Ovary (tissue), 9 donors: ENCODE results near the gene MED14. TPM values are rescaled to one million over a fixed set of nuclear protein-coding genes. Genes with fewer than 3 reads are reported as not detected.

Experiments
- DNase-seq, 5 donors: peaks; one replicate each; pipeline ENCODE4 v3.0.0-alpha.2; 2019 to 2020
- H3K27ac ChIP-seq, 2 donors: fragments of 200-600 bp; one replicate each; pipeline versions ENCODE4 v1.5.1 to v1.8.0; 2019 to 2022
- H3K27me3 ChIP-seq: fragments of 200-600 bp; one replicate; pipeline ENCODE4 v1.8.0; 2022
- H3K36me3 ChIP-seq: fragments of 200-600 bp; sonication (generic); one replicate; pipeline ENCODE4 v1.5.1; 2019
- H3K4me1 ChIP-seq: one replicate; pipeline ENCODE4 v1.8.1; 2013; ENCODE audit warnings: mild to moderate bottlenecking, moderate library complexity; ENCODE audit not compliant: insufficient read depth
- H3K4me3 ChIP-seq: fragments of 200-600 bp; sonication (generic); one replicate; pipeline ENCODE4 v1.5.1; 2017
- H3K9me3 ChIP-seq, 2 donors: fragments of 200-600 bp in 1 of 2; sonication (generic) in 1 of 2; one replicate each; pipeline versions ENCODE4 v1.5.1 to v1.8.1; 2013 to 2019; ENCODE audit warnings: mild to moderate bottlenecking in 1 of 2, moderate library complexity in 1 of 2
- CTCF ChIP-seq, 3 donors: fragments of 450-650 bp in 2 of 3; fragments of 200-600 bp in 1 of 3; IDR thresholded peaks; one replicate each; pipeline versions ENCODE4 v1.5.1 to v1.8.0; 2016 to 2022; ENCODE audit warnings: antibody characterized with exemption in 3 of 3, mild to moderate bottlenecking in 1 of 3
- EP300 ChIP-seq: sonication (generic); formaldehyde crosslinking; IDR thresholded peaks from one replicate; pipeline ENCODE4 v1.6.1; 2017; ENCODE audit warnings: antibody characterized with exemption
- POLR2A ChIP-seq: fragments of 450-650 bp; IDR thresholded peaks from one replicate; pipeline ENCODE4 v1.6.1; 2017; ENCODE audit warnings: antibody characterized with exemption, mild to moderate bottlenecking, moderate library complexity
- WGBS, 3 donors: extraction: QIAGEN DNeasy Blood & Tissue Kit in 1 of 3; methylation state at CpG; one replicate each; pipeline versions ENCODE4 v1.1.5 to v1.1.7; 2013 to 2017; 5-methylcytosine and 5-hydroxymethylcytosine counted together
- intact Hi-C, 4 donors: fragments of 100-400 bp; cut with DNase I; formaldehyde crosslinking; loops; one replicate each; pipeline versions ENCODE4 v1.11.0 to v1.15.1; 2022 to 2023
- polyA plus RNA-seq, 2 donors: library from polyadenylated mRNA; stranded (reverse); fragments of 200-250 nt in 1 of 2; fragments of 350-450 nt in 1 of 2; fragmentation: Illumina TruSeq in 1 of 2; extraction: RNeasy Lipid Tissue Mini Kit (QIAGEN cat#74804) in 1 of 2; gene quantifications; one replicate each; pipeline ENCODE4 v1.2.3, GENCODE V29; 2013 to 2014
- total RNA-seq, 7 donors: library from RNA; depleted of rRNA in 2 of 7; stranded (reverse); fragments of >200 nt in 2 of 7; fragmentation: NEBNext Ultra II Directional in 3 of 7; extraction: Animal tissue kit (Norgen Biotek cat#: 25700) in 3 of 7; gene quantifications; one replicate each; pipeline versions ENCODE4 v1.1.0 to v1.2.4, GENCODE V29; 2016 to 2023
- donor health status: DM: no; HTN: no; CAD: no; lungs with moderate emphysema.
- donor health status: DM: no; HTN: no; CAD: no.
- donor health status: Bipolar disorder and iron deficiency.
- donor health status: DM: yes; HTN: yes; CAD: no.
- donor health status: DM: no; HTN: no; CAD: no.
- donor health status: DM: yes; HTN: yes; CAD: no.

MED14 gene
- total and polyA plus RNA-seq, 9 donors = 12.1 to 41.5 (median 33.1) TPM

- Histone ChIP-seq H3K36me3 (no peaks in the 10 kb centered on the region), H3K9me3 (no peaks in the 10 kb centered on the region), H3K27me3 (no peaks in the 10 kb centered on the region), H3K27ac (no peak overlapping the region), H3K4me3 (no peak overlapping the region), H3K4me1 (no peaks in the 10 kb centered on the region)
- TF ChIP-seq CTCF (IDR thresholded peaks at IDR 0.05) (no peak), POLR2A (no peak), EP300 (no peak)
- DNase-seq = no peak
- intact Hi-C loops = no loop called here
These were observed 16.1 kb downstream of the MED14 start for GRCh38 chrX:40719218-40719617.

DNA sequence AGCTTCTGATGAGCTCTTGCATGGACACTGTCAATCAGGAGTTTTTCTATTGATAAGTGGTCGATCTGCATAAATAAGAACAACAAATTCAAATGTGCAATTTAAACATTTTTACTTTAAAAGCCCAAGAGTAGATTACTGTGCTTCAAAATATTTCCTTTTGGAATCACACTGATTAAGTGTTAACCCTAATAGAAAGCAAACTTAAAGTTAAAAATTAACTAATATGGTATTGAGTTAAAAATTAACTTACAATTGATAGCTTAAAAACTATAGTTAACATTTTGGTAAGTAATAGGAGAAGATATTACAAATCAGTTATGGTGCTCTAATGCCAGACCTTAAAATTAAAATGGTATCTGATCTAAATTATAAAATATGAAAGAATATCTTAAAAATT, 25.9 kb downstream of the MED14 start:
- Histone ChIP-seq H3K27me3 (no peaks in the 10 kb centered on the region), H3K4me1 (no peaks in the 10 kb centered on the region), H3K36me3 (no peaks in the 10 kb centered on the region), H3K9me3 (no peaks in the 10 kb centered on the region), H3K27ac (no peak overlapping the region), H3K4me3 (no peak overlapping the region)
- no peak for TF ChIP-seq EP300
- TF ChIP-seq POLR2A = no peak
- no peak for TF ChIP-seq CTCF (IDR thresholded peaks at IDR 0.05)
- intact Hi-C loops = no loop called here
- DNase-seq = no peak
- 76 to 84% (median 82%) methylated on average over 1 of the region's 1 CpG for WGBS, 3 donors

- 81 to 94% (median 94%) methylated on average over 5 of the region's 5 CpGs for WGBS, 3 donors
- H3K9me3 ChIP-seq = no peaks in the 10 kb centered on the region
- no peak overlapping the region for H3K27ac ChIP-seq
- intact Hi-C loops = no loop called here
- H3K27me3 ChIP-seq = no peaks in the 10 kb centered on the region
- DNase-seq = no peak
- no peak overlapping the region for H3K4me3 ChIP-seq
- TF ChIP-seq CTCF (IDR thresholded peaks at IDR 0.05) (no peak), POLR2A (no peak), EP300 (no peak)
- H3K36me3 ChIP-seq = no peaks in the 10 kb centered on the region
- no peaks in the 10 kb centered on the region for H3K4me1 ChIP-seq
These were observed 29.6 kb downstream of the MED14 start for GRCh38 chrX:40705658-40706312.

- intact Hi-C loops = no loop called here
- TF ChIP-seq EP300 (no peak), CTCF (IDR thresholded peaks at IDR 0.05) (no peak), POLR2A (no peak)
- no peaks in the 10 kb centered on the region for H3K36me3 ChIP-seq
- no peak overlapping the region for H3K27ac ChIP-seq
- no peaks in the 10 kb centered on the region for H3K27me3 ChIP-seq
- DNase-seq = no peak
- H3K4me3 ChIP-seq = no peak overlapping the region
- WGBS, 3 donors = 86 to 90% (median 87%) methylated on average over 4 of the region's 4 CpGs
- H3K4me1 ChIP-seq = no peaks in the 10 kb centered on the region
- no peaks in the 10 kb centered on the region for H3K9me3 ChIP-seq
These were observed 34.6 kb downstream of the MED14 start for GRCh38 chrX:40700640-40701342.
